ENCODE results near the gene PEX5L. TPM values are rescaled to one million over a fixed set of nuclear protein-coding genes. Genes with fewer than 3 reads are reported as not detected.
"Not testable (repeated sequence)": the region's sequence is repeated elsewhere in the genome, so short reads cannot be mapped to it uniquely, and the experiment has no call there.

PEX5L gene
- total RNA-seq, 1 experiment from 2014 or later: 0.60 TPM

DNA sequence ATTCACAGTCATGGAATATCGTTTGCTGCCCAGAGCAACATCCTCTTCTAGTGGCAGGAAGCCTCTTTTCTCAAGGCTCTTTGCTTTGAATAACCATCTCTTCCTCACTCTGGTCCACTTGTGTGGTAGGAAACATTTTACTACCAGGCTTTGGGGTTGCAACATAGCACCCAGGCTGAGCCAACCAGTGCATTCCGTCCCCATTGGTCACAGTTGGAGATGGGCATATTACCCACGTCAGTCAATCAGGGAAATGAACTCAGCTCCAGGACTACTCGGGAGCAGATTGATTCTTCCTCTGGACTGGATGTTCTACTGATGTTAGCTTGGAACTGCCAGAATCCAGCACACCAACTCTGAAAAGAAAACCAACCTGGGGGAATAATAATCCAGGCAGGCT is 4.2 kb upstream of the PEX5L start:
- no peaks in the 10 kb centered on the region for H3K79me2 ChIP-seq (ENCODE audit: low read length)
- H4K20me1 ChIP-seq (ENCODE audit: insufficient read depth, low read depth, low read length): no peaks in the 10 kb centered on the region
- no peaks in the 10 kb centered on the region for H3K9me2 ChIP-seq (replicated peaks; ENCODE audit: insufficient read depth, low read length)
- no peak overlapping the region for H3K4me3 ChIP-seq (ENCODE audit: low read length)
- no peaks in the 10 kb centered on the region for H3K36me3 ChIP-seq (ENCODE audit: insufficient read depth, low read length)
- no peak for DNase-seq
- H3K4me2 ChIP-seq (ENCODE audit: low read depth, low read length, poor library complexity, severe bottlenecking): no peak overlapping the region
- H3K9me3 ChIP-seq (ENCODE audit: low read length): no peaks in the 10 kb centered on the region
- no peak overlapping the region for H3K9ac ChIP-seq (ENCODE audit: low read length)
- no peak overlapping the region for H3K27ac ChIP-seq (ENCODE audit: low read length)
- H3K4me1 ChIP-seq (ENCODE audit: low read length): peaks cover 12% of the 10 kb centered on the region
- no peaks in the 10 kb centered on the region for H3K27me3 ChIP-seq (ENCODE audit: low read length)
- H2AFZ ChIP-seq (ENCODE audit: low read length): no peak overlapping the region

- Histone ChIP-seq H3K27ac (ENCODE audit: low read length) (no peak overlapping the region), H4K20me1 (ENCODE audit: insufficient read depth, low read depth, low read length) (no peaks in the 10 kb centered on the region), H3K4me2 (ENCODE audit: low read depth, low read length, poor library complexity, severe bottlenecking) (no peak overlapping the region), H2AFZ (ENCODE audit: low read length) (no peak overlapping the region), H3K4me1 (ENCODE audit: low read length) (peaks cover 25% of the 10 kb centered on the region), H3K36me3 (ENCODE audit: insufficient read depth, low read length) (no peaks in the 10 kb centered on the region), H3K79me2 (ENCODE audit: low read length) (no peaks in the 10 kb centered on the region), H3K9me3 (ENCODE audit: low read length) (no peaks in the 10 kb centered on the region), H3K4me3 (ENCODE audit: low read length) (no peak overlapping the region), H3K9ac (ENCODE audit: low read length) (no peak overlapping the region), H3K27me3 (ENCODE audit: low read length) (no peaks in the 10 kb centered on the region), H3K9me2 (replicated peaks; ENCODE audit: insufficient read depth, low read length) (no peaks in the 10 kb centered on the region)
- no peak for DNase-seq
Observed at GRCh38 chr3:180036092-180036670, 556 bp downstream of the PEX5L start.

DNA sequence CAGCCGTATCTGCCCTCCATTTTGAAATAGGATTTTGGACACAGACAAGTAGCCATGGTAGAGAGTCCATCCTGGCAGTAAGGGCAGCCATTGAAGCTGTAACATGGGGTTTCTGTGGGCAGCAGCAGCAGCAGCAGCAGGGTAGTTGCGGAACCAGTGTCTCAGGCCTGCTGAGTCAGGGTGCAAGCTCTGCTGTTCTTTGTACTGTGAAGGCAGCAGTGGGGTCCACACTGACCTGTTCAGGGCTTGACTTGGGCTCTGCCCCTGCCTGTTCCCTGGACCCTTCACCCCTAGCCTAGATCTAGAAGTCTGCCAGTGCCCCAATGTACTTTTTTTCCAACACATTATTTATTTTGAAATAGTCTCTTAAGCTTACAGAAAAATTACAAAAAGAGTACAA is 9.7 kb downstream of the PEX5L start:
- no peaks in the 10 kb centered on the region for H3K27me3 ChIP-seq (ENCODE audit: low read length)
- H3K4me3 ChIP-seq (ENCODE audit: low read length): no peak overlapping the region
- H3K36me3 ChIP-seq (ENCODE audit: insufficient read depth, low read length): no peaks in the 10 kb centered on the region
- H2AFZ ChIP-seq (ENCODE audit: low read length): no peak overlapping the region
- no peak overlapping the region for H3K9ac ChIP-seq (ENCODE audit: low read length)
- H3K4me2 ChIP-seq (ENCODE audit: low read depth, low read length, poor library complexity, severe bottlenecking): no peak overlapping the region
- no peak for DNase-seq
- no peaks in the 10 kb centered on the region for H3K79me2 ChIP-seq (ENCODE audit: low read length)
- H4K20me1 ChIP-seq (ENCODE audit: insufficient read depth, low read depth, low read length): no peaks in the 10 kb centered on the region
- H3K9me2 ChIP-seq (replicated peaks; ENCODE audit: insufficient read depth, low read length): no peaks in the 10 kb centered on the region
- no peaks in the 10 kb centered on the region for H3K9me3 ChIP-seq (ENCODE audit: low read length)
- H3K27ac ChIP-seq (ENCODE audit: low read length): no peak overlapping the region
- H3K4me1 ChIP-seq (ENCODE audit: low read length): no peaks in the 10 kb centered on the region

GRCh38 chr3:180018543-180018942 is 18.2 kb downstream of the PEX5L start:
- no peaks in the 10 kb centered on the region for H3K9me3 ChIP-seq (ENCODE audit: low read length)
- no peaks in the 10 kb centered on the region for H3K79me2 ChIP-seq (ENCODE audit: low read length)
- no peaks in the 10 kb centered on the region for H4K20me1 ChIP-seq (ENCODE audit: insufficient read depth, low read depth, low read length)
- no peak overlapping the region for H3K4me2 ChIP-seq (ENCODE audit: low read depth, low read length, poor library complexity, severe bottlenecking)
- H3K36me3 ChIP-seq (ENCODE audit: insufficient read depth, low read length): no peaks in the 10 kb centered on the region
- H3K4me3 ChIP-seq (ENCODE audit: low read length): no peak overlapping the region
- H3K27me3 ChIP-seq (ENCODE audit: low read length): no peaks in the 10 kb centered on the region
- no peak overlapping the region for H3K9ac ChIP-seq (ENCODE audit: low read length)
- H3K27ac ChIP-seq (ENCODE audit: low read length): no peak overlapping the region
- H2AFZ ChIP-seq (ENCODE audit: low read length): no peak overlapping the region
- no peaks in the 10 kb centered on the region for H3K9me2 ChIP-seq (replicated peaks; ENCODE audit: insufficient read depth, low read length)
- peaks cover 7% of the 10 kb centered on the region for H3K4me1 ChIP-seq (ENCODE audit: low read length)
- DNase-seq: peak; percentile 50

DNA sequence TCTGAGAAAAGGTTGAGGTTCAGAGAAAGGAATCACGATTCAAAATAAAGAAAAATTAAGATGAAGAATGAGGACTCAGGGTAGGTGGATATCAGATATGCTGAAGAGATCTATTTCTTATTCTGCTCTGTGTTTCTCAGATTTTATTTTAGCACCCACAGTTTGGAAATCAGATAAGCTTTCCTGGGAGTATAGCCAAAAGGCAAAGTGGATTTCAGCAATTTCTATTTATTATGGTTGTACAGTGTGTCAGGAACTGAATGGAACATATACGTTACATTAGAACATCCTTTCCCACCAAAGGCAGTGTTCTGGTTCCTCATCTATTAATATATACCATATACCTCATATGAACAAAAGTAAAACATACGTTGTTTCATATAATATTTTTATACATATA is 18.9 kb downstream of the PEX5L start:
- Histone ChIP-seq H4K20me1 (ENCODE audit: insufficient read depth, low read depth, low read length) (no peaks in the 10 kb centered on the region), H3K27me3 (ENCODE audit: low read length) (no peaks in the 10 kb centered on the region), H3K4me2 (ENCODE audit: low read depth, low read length, poor library complexity, severe bottlenecking) (no peak overlapping the region), H2AFZ (ENCODE audit: low read length) (no peak overlapping the region), H3K79me2 (ENCODE audit: low read length) (no peaks in the 10 kb centered on the region), H3K27ac (ENCODE audit: low read length) (no peak overlapping the region), H3K9me3 (ENCODE audit: low read length) (no peaks in the 10 kb centered on the region), H3K9me2 (replicated peaks; ENCODE audit: insufficient read depth, low read length) (no peaks in the 10 kb centered on the region), H3K4me3 (ENCODE audit: low read length) (no peak overlapping the region), H3K4me1 (ENCODE audit: low read length) (peaks cover 7% of the 10 kb centered on the region), H3K9ac (ENCODE audit: low read length) (no peak overlapping the region), H3K36me3 (ENCODE audit: insufficient read depth, low read length) (no peaks in the 10 kb centered on the region)
- no peak for DNase-seq

GRCh38 chr3:180011927-180012326 is 24.8 kb downstream of the PEX5L start:
- Histone ChIP-seq H3K27me3 (ENCODE audit: low read length) (no peaks in the 10 kb centered on the region), H3K9me2 (replicated peaks; ENCODE audit: insufficient read depth, low read length) (no peaks in the 10 kb centered on the region), H3K9ac (ENCODE audit: low read length) (no peak overlapping the region), H3K79me2 (ENCODE audit: low read length) (no peaks in the 10 kb centered on the region), H3K27ac (ENCODE audit: low read length) (no peak overlapping the region), H2AFZ (ENCODE audit: low read length) (no peak overlapping the region), H3K9me3 (ENCODE audit: low read length) (peaks cover 8% of the 10 kb centered on the region), H4K20me1 (ENCODE audit: insufficient read depth, low read depth, low read length) (no peaks in the 10 kb centered on the region), H3K36me3 (ENCODE audit: insufficient read depth, low read length) (no peaks in the 10 kb centered on the region), H3K4me3 (ENCODE audit: low read length) (no peak overlapping the region), H3K4me1 (ENCODE audit: low read length) (no peaks in the 10 kb centered on the region), H3K4me2 (ENCODE audit: low read depth, low read length, poor library complexity, severe bottlenecking) (no peak overlapping the region)
- DNase-seq: no peak

- H3K36me3 ChIP-seq (ENCODE audit: insufficient read depth, low read length); H3K4me1 ChIP-seq (ENCODE audit: low read length); H3K4me2 ChIP-seq (ENCODE audit: low read depth, low read length, poor library complexity, severe bottlenecking); H3K9ac ChIP-seq (ENCODE audit: low read length); H3K4me3 ChIP-seq (ENCODE audit: low read length); H3K9me2 ChIP-seq (replicated peaks; ENCODE audit: insufficient read depth, low read length); DNase-seq; H3K27ac ChIP-seq (ENCODE audit: low read length); H3K9me3 ChIP-seq (ENCODE audit: low read length); H3K79me2 ChIP-seq (ENCODE audit: low read length); H4K20me1 ChIP-seq (ENCODE audit: insufficient read depth, low read depth, low read length); H2AFZ ChIP-seq (ENCODE audit: low read length); H3K27me3 ChIP-seq (ENCODE audit: low read length): not testable (repeated sequence)
Observed at GRCh38 chr3:180008318-180008717, 28.4 kb downstream of the PEX5L start.

GRCh38 chr3:180004542-180004941 is 32.2 kb downstream of the PEX5L start:
- no peak overlapping the region for H3K27ac ChIP-seq (ENCODE audit: low read length)
- no peaks in the 10 kb centered on the region for H3K79me2 ChIP-seq (ENCODE audit: low read length)
- H2AFZ ChIP-seq (ENCODE audit: low read length): no peak overlapping the region
- no peaks in the 10 kb centered on the region for H3K27me3 ChIP-seq (ENCODE audit: low read length)
- no peaks in the 10 kb centered on the region for H3K9me2 ChIP-seq (replicated peaks; ENCODE audit: insufficient read depth, low read length)
- no peaks in the 10 kb centered on the region for H3K36me3 ChIP-seq (ENCODE audit: insufficient read depth, low read length)
- peak; percentile 54 for DNase-seq
- H3K9me3 ChIP-seq (ENCODE audit: low read length): peaks cover 8% of the 10 kb centered on the region
- H3K9ac ChIP-seq (ENCODE audit: low read length): no peak overlapping the region
- H3K4me3 ChIP-seq (ENCODE audit: low read length): no peak overlapping the region
- no peaks in the 10 kb centered on the region for H4K20me1 ChIP-seq (ENCODE audit: insufficient read depth, low read depth, low read length)
- H3K4me2 ChIP-seq (ENCODE audit: low read depth, low read length, poor library complexity, severe bottlenecking): peak overlapping the region; percentile 26
- H3K4me1 ChIP-seq (ENCODE audit: low read length): peaks cover 9% of the 10 kb centered on the region

DNA sequence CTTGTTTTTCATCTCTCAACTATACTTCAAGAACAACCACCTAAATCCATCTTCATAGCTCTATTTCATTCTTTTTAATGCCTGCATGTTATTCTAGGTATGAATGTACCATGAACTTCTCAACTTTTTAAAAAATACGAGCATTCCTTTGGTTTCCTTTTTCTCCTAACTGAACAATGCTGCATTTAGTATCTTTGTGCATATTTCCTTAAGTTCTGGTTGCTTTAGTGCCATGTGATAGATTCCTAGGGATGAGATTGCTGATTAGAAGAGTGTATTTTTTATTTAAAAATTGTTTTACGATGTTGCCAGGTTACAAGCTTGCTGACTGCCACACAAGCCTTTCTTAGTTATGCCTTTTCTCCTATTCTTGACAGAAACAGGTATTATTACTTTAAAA is 34.7 kb downstream of the PEX5L start:
- peaks cover 9% of the 10 kb centered on the region for H3K4me1 ChIP-seq (ENCODE audit: low read length)
- no peak overlapping the region for H3K4me2 ChIP-seq (ENCODE audit: low read depth, low read length, poor library complexity, severe bottlenecking)
- DNase-seq: no peak
- H2AFZ ChIP-seq (ENCODE audit: low read length): peak overlapping the region; percentile 51; the same call in 1 of the 2 replicates
- H3K9ac ChIP-seq (ENCODE audit: low read length): no peak overlapping the region
- no peaks in the 10 kb centered on the region for H3K27me3 ChIP-seq (ENCODE audit: low read length)
- no peaks in the 10 kb centered on the region for H4K20me1 ChIP-seq (ENCODE audit: insufficient read depth, low read depth, low read length)
- no peak overlapping the region for H3K27ac ChIP-seq (ENCODE audit: low read length)
- H3K9me2 ChIP-seq (replicated peaks; ENCODE audit: insufficient read depth, low read length): no peaks in the 10 kb centered on the region
- no peaks in the 10 kb centered on the region for H3K36me3 ChIP-seq (ENCODE audit: insufficient read depth, low read length)
- no peaks in the 10 kb centered on the region for H3K79me2 ChIP-seq (ENCODE audit: low read length)
- no peak overlapping the region for H3K4me3 ChIP-seq (ENCODE audit: low read length)
- H3K9me3 ChIP-seq (ENCODE audit: low read length): no peaks in the 10 kb centered on the region
